Keratinocyte (primary cell): ENCODE data around the gene RPL13.

Experiments used
- CTCF ChIP-seq, 3 experiments: IDR thresholded peaks in 1 of 3; conservative IDR thresholded peaks in 1 of 3; optimal IDR thresholded peaks in 1 of 3; 2 replicates in 2 of 3; 3 replicates in 1 of 3; pipeline versions ENCODE3 to v1.5.1; 2011; ENCODE audit warnings: low read length in 3 of 3, mild to moderate bottlenecking in 3 of 3, moderate library complexity in 2 of 3, control low read depth in 1 of 3, inconsistent platforms in 1 of 3; ENCODE audit not compliant: insufficient read depth in 2 of 3; ENCODE audit errors: extremely low read depth in 1 of 3
- EZH2 ChIP-seq: IDR thresholded peaks from one replicate; pipeline ENCODE4 v1.6.1; 2012; ENCODE audit warnings: inconsistent platforms, mild to moderate bottlenecking, low read length, moderate library complexity

GRCh38 chr16:89589241-89589926 lies 28.9 kb downstream of the RPL13 start:
- no peak for TF ChIP-seq CTCF (optimal IDR thresholded peaks at IDR 0.05 in 1 of 3, IDR thresholded peaks at IDR 0.05 in 1 of 3, conservative IDR thresholded peaks at IDR 0.05 in 1 of 3; ENCODE audit: extremely low read depth in 1 of 3, insufficient read depth in 2 of 3, low read length in 3 of 3)
- TF ChIP-seq EZH2: no peak
